BJ (cell line): ENCODE data around the gene HEBP1. TPM values are rescaled to one million over a fixed set of nuclear protein-coding genes. Genes with fewer than 3 reads are reported as not detected.

Experiments
- CTCF ChIA-PET: fragments of 350-600 bp; formaldehyde crosslinking; extraction: SDS; loops from one replicate; lab custom pipeline; 2021; ENCODE audit warnings: antibody characterized with exemption, inconsistent platforms; lab: Yijun Ruan, JAX
- POLR2A ChIA-PET: fragments of 300-600 bp; sonication (Branson Sonifier 250); formaldehyde crosslinking; extraction: SDS; loops from one replicate; lab custom pipeline; 2021; ENCODE audit warnings: antibody characterized with exemption; lab: Charles Lee
- DNase-seq: peaks from one replicate; pipeline ENCODE4 v3.0.0-alpha.2; 2011; ENCODE audit warnings: low read depth
- H3K27me3 ChIP-seq: 2 replicates; pipeline ENCODE4 v1.6.0; 2011; ENCODE audit warnings: low read length; ENCODE audit not compliant: control insufficient read depth, insufficient read depth
- H3K36me3 ChIP-seq: 2 replicates; pipeline ENCODE4 v1.5.1; 2011; ENCODE audit warnings: low read length; ENCODE audit not compliant: control insufficient read depth, insufficient read depth
- H3K4me3 ChIP-seq: 2 replicates; pipeline ENCODE4 v1.5.1; 2011; ENCODE audit warnings: low read depth, mild to moderate bottlenecking, control low read depth, low read length
- polyA plus RNA-seq: library from polyadenylated mRNA; depleted of rRNA; stranded (reverse); fragments of >200 nt; gene quantifications from 2 replicates; pipeline ENCODE4 v1.2.3, GENCODE V29; 2011
- TF ChIP-seq, protein P1 (sequence below): IDR thresholded peaks from 2 replicates; pipeline ENCODE4 v1.5.1; 2011; ENCODE audit warnings: low read depth, mild to moderate bottlenecking, control low read depth, inconsistent platforms, low read length, moderate library complexity; ENCODE audit not compliant: insufficient read depth

HEBP1 gene
- polyA plus RNA-seq, 1 experiment, result 41.9 TPM

DNA sequence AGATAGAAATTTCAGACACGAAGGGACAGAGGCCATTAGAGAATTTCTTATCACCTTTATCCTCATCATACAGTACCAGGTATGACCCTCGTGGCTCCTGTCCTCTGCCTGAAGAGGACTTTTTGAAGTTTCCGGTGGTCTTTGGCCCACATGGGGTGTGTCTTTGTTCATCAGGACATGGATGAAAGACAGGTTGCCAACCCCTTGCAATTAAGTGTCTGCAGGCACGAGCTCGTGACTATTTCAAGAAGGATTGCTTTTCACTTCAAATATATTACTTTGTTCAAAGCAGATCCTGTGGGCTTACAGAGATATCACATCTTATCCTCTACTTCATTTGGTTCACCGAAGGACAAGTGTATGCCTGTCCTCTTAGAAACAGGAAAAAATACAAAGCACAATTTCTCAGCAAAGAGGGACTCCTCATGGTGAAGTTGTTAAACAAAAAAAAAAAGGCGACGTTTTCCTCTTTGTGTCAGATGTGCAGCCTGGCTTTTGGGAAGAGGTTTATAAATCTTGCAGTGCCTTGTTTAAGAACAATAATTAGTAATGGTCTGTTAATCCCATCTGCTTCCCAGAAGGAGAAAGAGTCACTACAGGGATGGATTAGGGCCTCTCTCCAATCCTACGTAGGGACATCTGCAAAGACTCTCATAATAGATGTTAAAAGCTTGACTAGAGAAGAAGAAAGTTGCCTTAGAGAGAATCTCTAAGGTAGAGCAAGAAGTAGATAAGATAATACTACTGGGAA lies 30.7 kb upstream of the HEBP1 start:
- ChIA-PET POLR2A (no interaction called here), CTCF (interaction anchor here (0.7 to 1.7 kb wide), 2 partner anchors 182 to 315 kb away, joined by 3 to 6 read pairs; no protein-coding TSS in a partner anchor)
- Histone ChIP-seq H3K4me3 (no peak overlapping the region), H3K36me3 (no peaks in the 10 kb centered on the region), H3K27me3 (no peaks in the 10 kb centered on the region)
- TF ChIP-seq, protein P1, sequence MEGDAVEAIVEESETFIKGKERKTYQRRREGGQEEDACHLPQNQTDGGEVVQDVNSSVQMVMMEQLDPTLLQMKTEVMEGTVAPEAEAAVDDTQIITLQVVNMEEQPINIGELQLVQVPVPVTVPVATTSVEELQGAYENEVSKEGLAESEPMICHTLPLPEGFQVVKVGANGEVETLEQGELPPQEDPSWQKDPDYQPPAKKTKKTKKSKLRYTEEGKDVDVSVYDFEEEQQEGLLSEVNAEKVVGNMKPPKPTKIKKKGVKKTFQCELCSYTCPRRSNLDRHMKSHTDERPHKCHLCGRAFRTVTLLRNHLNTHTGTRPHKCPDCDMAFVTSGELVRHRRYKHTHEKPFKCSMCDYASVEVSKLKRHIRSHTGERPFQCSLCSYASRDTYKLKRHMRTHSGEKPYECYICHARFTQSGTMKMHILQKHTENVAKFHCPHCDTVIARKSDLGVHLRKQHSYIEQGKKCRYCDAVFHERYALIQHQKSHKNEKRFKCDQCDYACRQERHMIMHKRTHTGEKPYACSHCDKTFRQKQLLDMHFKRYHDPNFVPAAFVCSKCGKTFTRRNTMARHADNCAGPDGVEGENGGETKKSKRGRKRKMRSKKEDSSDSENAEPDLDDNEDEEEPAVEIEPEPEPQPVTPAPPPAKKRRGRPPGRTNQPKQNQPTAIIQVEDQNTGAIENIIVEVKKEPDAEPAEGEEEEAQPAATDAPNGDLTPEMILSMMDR, result no peak
- DNase-seq, result no peak

DNA sequence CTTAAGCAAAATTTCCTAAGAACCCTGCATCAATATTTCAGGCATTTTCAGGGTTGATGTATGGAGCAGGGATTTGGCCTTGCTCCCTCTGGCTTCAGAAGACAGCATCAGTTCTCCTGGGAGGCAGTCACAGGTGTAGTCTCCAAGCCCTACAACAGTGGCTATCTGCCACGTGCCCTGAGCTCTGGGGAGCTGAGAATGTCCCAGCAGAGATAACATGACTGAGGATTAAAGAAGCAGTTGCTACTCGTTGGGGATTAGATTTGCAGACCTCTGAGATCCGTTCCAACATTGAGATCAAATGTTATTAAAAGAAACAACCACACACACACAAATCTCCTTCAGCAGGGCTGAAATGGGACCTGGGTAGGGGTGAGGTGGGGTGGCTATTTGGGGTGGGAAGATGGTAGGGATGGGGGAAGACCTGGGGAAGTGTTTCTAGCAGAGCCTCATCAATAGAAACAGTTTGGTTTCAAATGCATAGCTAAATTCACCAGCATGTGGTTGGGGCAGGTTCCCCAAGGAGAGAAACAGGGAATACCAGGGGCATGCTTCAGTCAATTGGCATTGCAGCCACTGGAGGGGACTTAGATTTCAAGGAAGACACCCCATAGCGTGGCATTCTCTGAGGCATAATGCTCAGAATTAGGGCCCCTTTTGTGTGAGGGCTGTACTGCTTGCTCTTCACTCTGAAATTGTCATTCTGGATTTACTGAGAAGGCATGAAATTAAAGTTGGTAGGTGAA lies 28.9 kb upstream of the HEBP1 start:
- DNase-seq, result no peak
- H3K36me3 ChIP-seq, result no peaks in the 10 kb centered on the region
- TF ChIP-seq, protein P1, result no peak
- H3K27me3 ChIP-seq, result no peaks in the 10 kb centered on the region
- H3K4me3 ChIP-seq, result no peak overlapping the region
- CTCF ChIA-PET, result no interaction called here
- POLR2A ChIA-PET, result no interaction called here

DNA sequence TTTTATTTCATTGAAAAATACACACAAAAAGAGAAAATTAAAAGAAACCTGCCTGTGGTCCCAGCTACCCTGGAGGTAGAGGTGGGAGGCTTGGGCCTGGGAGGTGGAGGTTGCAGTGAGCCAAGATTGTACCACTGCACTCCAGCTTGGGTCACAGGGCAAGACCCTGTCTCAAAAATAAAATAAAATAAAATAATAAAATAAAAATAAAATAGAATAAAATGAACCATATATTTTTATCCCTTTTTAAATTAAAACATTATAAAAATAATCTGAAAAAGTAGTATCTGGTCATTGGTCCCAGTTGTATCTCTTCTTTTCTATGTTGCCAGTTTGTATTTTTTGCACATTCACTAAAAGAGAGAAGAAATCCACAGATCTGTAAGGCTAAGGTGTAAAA lies 27.4 kb upstream of the HEBP1 start:
- Histone ChIP-seq H3K36me3 (no peaks in the 10 kb centered on the region), H3K27me3 (no peaks in the 10 kb centered on the region), H3K4me3 (no peak overlapping the region)
- ChIA-PET CTCF (interaction anchor here (1.3 kb wide), 1 partner anchor 185 kb away, joined by 3 read pairs; no protein-coding TSS in a partner anchor), POLR2A (no interaction called here)
- TF ChIP-seq, protein P1, result no peak
- no peak for DNase-seq

DNA sequence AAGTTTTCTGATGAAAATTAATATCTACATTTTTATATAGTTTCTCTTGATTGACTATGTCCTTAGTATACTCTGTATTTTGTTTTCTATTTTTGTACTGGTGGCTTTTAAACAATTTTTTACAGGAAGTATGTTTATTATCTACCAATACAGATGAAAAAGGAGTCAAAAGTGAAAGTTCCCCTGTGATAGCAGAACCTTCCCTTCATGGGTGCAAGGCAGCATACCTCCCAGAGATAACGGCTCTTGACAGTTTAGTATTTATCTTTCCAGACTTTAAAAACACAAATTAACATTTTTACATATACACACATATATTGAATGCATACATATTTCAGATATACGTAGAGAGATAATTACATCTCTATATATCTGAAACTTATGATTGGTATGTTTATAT lies 27.0 kb upstream of the HEBP1 start:
- POLR2A ChIA-PET, result no interaction called here

More for the DNA sequence above, 27.0 kb upstream of the HEBP1 start:
- Histone ChIP-seq H3K4me3 (no peak overlapping the region), H3K36me3 (no peaks in the 10 kb centered on the region), H3K27me3 (no peaks in the 10 kb centered on the region)
- CTCF ChIA-PET, result interaction anchor here (1.3 to 1.4 kb wide), 2 partner anchors 185 to 208 kb away, joined by 3 to 6 read pairs; no protein-coding TSS in a partner anchor
- no peak for DNase-seq
- TF ChIP-seq, protein P1, result no peak
